ENCODE results near the gene RAB1B. TPM values are rescaled to one million over a fixed set of nuclear protein-coding genes. Genes with fewer than 3 reads are reported as not detected.

Gene RAB1B
- total RNA-seq, result 153 and 177 TPM in 2 replicates

DNA sequence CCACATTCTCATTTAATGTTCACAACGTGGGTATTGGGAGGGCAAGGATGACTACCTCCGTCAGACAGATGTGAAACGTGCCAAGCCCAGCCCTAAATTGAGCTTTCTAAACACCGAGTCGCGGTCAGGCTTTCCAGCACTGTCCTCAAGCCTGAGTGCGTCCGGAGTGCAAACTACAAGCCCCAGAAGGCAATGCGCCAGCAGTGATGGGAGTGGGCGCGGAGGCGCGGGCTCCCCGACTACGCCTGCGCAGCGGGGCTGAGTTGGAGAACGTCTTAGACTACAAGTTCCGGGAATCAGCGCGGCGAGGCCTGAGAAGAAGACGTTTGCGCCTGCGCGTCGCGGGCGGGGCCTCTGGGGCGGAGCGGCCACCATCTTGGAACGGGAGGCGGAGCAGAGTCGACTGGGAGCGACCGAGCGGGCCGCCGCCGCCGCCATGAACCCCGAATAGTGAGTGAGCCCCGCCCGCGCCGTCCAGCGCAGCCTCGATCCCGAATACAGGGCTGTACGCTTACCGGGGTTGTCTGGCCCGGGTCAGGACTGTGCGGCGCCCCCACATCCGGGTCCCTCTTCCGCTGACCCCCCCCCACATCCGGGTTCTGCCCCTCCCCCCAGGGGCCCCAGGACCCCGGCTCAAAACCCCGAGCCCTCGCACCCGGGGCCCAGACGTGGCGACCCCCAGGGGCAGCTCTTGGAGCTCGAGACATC lies at the start of gene RAB1B:
Gene RAB1B (plus strand): TSS at position 396 of the 708 bp plus-strand sequence. CDS start 41 bp downstream, at position 437.

DNA sequence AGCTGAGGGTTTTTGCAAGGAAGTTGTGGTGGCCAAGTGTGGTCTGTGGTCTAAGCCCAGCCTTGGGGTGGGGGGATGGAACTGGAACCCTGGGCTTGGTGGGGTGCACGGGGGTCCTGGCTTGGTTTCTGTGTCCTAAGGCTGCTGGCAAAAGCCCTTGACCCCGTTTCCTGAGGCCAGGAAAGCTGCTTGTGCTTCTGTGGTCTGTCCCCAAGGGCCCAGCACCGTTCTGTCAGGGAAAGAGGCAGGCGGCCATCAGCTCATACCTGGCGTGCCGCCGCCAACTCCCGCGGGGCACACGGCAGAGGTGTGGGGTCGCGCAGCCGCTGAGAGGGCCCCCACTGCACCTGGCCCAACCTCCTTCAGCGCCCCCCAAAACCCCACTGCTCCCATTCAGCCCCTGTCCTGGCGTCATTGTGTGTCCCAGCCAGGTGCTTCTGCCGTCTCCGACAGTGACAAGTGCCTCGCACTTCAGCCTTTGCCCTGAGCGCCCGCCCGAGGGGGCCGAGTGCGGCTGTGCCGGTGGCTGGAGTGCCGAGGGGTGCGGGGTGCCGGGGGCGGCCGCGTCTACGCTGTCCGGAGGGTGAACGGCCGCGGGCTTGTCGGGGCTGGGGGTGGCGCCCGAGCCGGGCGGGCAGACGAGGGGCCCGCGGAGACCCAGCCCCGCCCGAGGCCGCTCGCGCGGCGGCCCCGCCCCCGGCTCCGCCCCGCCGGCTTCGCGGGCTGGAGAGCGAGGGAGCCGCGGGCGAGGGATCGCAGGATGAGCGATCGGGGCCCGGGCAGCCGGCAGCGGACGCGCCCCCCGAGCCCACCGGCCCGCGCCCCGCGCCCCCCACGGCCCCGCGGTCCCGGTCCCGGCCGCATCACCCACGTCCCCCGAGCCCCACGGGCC lies 9.3 kb downstream of the RAB1B start, which contains the start of gene CNIH2:
Gene CNIH2 (plus strand): TSS at position 705 of the 892 bp plus-strand sequence. CDS start 282 bp downstream, outside the sequence.

DNA sequence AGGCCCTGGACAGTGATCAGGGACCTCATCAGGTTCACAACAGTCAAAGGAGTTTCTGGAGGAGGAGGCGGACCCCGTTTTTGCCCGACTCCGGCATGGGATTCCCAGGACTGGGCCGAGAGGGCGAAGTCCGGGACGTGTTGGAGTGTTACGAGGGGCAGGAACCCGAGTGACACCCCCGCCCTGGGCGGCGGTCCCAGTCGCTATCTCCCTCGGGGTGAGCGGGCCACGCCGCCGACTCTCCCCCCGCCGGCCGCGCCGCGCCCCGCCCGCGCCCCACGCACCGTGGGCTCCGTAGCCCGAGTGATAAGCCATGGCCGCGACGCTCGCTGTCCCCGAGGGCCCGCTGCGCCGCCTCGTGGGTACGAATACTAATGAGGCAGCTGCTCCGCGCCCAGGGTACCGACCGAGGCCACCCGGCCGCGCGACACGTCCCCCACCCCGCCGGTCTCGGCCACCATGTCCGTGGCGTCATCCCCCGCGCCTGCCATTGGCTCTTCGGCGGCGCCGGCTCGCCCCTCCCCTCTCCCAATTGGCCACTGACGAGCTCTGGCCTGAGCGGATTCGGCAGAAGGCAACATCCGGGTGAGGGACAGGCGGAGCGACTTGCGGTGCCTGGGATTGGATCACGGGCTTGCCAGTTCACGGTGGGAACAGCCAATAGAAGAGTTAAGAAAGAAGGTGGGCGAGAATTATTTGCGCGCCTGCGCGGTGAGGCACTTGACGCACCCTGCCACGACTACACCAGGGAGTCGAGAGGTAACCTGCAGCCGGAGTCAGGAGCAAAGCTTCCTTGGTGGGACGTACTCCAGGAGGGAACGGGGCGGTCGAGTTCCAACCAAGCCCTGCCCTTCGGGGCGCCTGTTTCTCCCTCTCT lies 20.5 kb downstream of the RAB1B start, which contains the start of gene YIF1A:
Gene YIF1A (minus strand): TSS at position 473 of the 877 bp plus-strand sequence. CDS start 158 bp downstream, at position 315.

DNA sequence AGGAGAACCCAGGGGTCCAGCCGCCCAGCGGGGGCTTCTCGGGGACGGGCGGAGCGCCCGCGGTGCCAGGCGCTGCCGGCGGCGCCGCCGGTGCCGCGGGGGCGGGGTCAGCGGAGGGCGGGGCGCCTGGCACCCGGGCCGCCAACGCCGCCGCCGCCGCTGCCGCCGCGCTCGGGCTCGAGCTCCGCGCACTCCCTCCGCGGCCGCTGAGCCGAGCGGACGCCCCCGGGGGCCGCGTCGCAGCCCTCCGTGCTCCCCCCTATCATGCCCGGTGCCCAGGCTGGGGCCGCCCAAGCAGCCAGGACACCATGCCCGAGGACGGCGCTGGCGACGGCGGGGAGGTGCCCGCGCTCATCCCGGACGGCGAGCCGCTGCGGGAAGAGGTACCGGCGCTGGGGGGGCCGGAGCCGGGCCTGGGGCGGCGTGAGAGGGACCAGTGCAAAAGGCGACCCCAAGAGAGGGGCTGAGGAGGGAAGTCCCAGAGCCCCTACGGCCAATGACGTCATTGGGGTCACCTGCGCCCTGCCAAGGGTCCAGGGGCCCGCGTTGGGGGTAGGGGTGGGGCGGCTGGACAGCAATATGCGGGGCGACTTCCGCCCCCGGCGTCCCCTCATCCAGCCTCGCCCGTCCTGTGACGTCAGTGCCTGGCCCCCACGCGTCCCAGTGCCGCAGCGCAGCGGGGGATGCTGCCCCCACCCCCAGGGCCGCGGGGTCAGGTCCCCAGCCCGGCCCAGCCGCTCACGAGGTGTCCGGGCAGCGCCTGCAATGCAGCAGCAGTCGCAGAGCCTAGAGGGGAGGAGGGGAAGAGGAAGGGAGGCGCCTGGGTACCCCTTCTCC lies 23.5 kb downstream of the RAB1B start, which contains the start of gene TMEM151A:
Gene TMEM151A (plus strand): TSS at position 189 of the 837 bp plus-strand sequence. CDS start 120 bp downstream, at position 309.

DNA sequence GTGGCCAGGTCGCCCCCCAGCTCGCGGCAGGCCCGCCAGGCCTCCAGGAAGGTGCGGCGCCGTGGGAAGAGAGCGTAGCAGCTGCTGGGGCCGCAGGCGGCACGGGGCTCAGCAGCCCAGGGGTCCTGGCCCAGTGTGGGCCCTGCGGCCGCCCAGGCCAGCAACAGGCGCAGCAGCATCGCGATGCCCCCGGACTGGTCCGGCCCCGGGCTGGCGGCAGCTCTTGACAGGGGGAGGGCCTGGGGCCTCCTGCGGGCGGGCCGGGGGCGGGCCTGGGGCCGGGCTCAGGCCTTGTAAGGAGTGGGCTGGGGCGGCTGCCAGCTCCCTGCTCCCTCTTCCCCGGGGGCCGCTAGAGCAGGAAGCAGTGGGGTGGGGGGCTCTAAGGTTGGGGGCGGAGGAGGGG lies 48.4 kb downstream of the RAB1B start, which contains the start of gene CD248:
Gene CD248 (minus strand): TSS at position 196 of the 403 bp plus-strand sequence. CDS start 17 bp downstream, at position 179.

Other genes starting within 250 kb of the RAB1B start
- gene CATSPER1, start 242.2 kb upstream of the RAB1B start, total RNA-seq, result 0.33 and 1.0 TPM in 2 replicates
- 2.1 and 45.1 TPM in 2 replicates for gene GAL3ST3, start 219.5 kb upstream of the RAB1B start, total RNA-seq
- 160 and 223 TPM in 2 replicates for gene SF3B2, start 216.3 kb upstream of the RAB1B start, total RNA-seq
- gene PACS1, start 198.4 kb upstream of the RAB1B start, total RNA-seq, result 50.5 and 67.8 TPM in 2 replicates
- 25.6 and 28.0 TPM in 2 replicates for gene KLC2, start 10.9 kb upstream of the RAB1B start, total RNA-seq
- gene CNIH2, start 9.5 kb downstream of the RAB1B start, total RNA-seq, result 0.63 and 2.0 TPM in 2 replicates
- 172 and 188 TPM in 2 replicates for gene YIF1A, start 20.5 kb downstream of the RAB1B start, total RNA-seq
- 0.16 and 17.6 TPM in 2 replicates for gene TMEM151A, start 23.3 kb downstream of the RAB1B start, total RNA-seq
- 1.8 and 5.1 TPM in 2 replicates for gene CD248, start 48.4 kb downstream of the RAB1B start, total RNA-seq
- 21.3 and 23.7 TPM in 2 replicates for gene RIN1, start 67.8 kb downstream of the RAB1B start, total RNA-seq
- 41.2 and 63.6 TPM in 2 replicates for gene BRMS1, start 76.5 kb downstream of the RAB1B start, total RNA-seq
- 31.3 and 44.7 TPM in 2 replicates for gene B4GAT1, start 79.0 kb downstream of the RAB1B start, total RNA-seq
- gene SLC29A2, start 103.1 kb downstream of the RAB1B start, total RNA-seq, result 3.3 and 5.2 TPM in 2 replicates
- gene NPAS4, start 152.4 kb downstream of the RAB1B start, total RNA-seq, result 0.13 TPM in 1 of 2 replicates, not detected in the other
- gene MRPL11, start 170.2 kb downstream of the RAB1B start, total RNA-seq, result 46.9 and 71.0 TPM in 2 replicates
- 4.6 and 9.9 TPM in 2 replicates for gene PELI3, start 198.3 kb downstream of the RAB1B start, total RNA-seq
- gene DPP3, start 211.8 kb downstream of the RAB1B start, total RNA-seq, result 75.4 and 101 TPM in 2 replicates
- 24.9 and 52.4 TPM in 2 replicates for gene BBS1, start 242.0 kb downstream of the RAB1B start, total RNA-seq

Measured in mesangial cell (primary cell).